Measurements from ENCODE around the gene CCM2L. TPM values are rescaled to one million over a fixed set of nuclear protein-coding genes. Genes with fewer than 3 reads are reported as not detected.

CCM2L gene
- polyA plus RNA-seq, 1 donor (not counting 4 experiments of a cell fraction or from before 2014, with no cell fraction given), result not detected

DNA sequence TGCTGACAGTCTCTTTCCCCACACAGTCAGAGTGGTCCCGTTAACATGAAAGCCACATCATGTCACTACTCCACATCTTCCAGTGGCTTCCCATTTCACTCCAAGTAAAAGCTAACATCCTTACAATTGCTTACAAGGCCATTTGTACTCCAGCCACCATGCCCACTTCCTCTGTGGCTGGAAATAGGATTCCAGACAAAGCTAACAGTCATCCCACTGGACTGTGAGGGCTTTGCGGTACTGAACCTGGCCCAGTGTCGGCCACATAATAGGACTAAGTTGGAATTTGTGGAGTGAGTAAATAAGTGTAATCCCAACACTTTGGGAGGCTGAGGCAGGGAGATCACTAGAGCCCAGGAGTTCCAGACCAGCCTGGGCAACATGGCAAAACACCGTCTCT lies 10.9 kb downstream of the CCM2L start:
- no peak overlapping the region for H3K4me2 ChIP-seq (ENCODE audit: control insufficient read depth, extremely low read depth, insufficient read depth, low read depth, low read length)
- FAIRE-seq, result no peak
- no peaks in the 10 kb centered on the region for H3K36me3 ChIP-seq (ENCODE audit: control insufficient read depth in 2 of 2, extremely low read depth in 1 of 2, insufficient read depth in 2 of 2, low read length in 2 of 2)
- peaks cover 56% of the 10 kb centered on the region for H3K27me3 ChIP-seq (ENCODE audit: control insufficient read depth, extremely low read depth, insufficient read depth, low read length)
- H3K27ac ChIP-seq (ENCODE audit: control insufficient read depth, insufficient read depth, low read length), result no peak overlapping the region
- H4K20me1 ChIP-seq (ENCODE audit: control insufficient read depth, extremely low read depth, insufficient read depth, low read length), result no peaks in the 10 kb centered on the region
- DNase-seq (ENCODE audit: low read depth, low spot score), result no peak
- no peaks in the 10 kb centered on the region for H3K9me1 ChIP-seq (ENCODE audit: control insufficient read depth, extremely low read depth, insufficient read depth, low read length)
- H3K4me3 ChIP-seq (ENCODE audit: control insufficient read depth in 2 of 3, extremely low read depth in 1 of 3, insufficient read depth in 2 of 3, low read depth in 1 of 3, low read length in 3 of 3), result no peak overlapping the region
- TF ChIP-seq, protein P1, sequence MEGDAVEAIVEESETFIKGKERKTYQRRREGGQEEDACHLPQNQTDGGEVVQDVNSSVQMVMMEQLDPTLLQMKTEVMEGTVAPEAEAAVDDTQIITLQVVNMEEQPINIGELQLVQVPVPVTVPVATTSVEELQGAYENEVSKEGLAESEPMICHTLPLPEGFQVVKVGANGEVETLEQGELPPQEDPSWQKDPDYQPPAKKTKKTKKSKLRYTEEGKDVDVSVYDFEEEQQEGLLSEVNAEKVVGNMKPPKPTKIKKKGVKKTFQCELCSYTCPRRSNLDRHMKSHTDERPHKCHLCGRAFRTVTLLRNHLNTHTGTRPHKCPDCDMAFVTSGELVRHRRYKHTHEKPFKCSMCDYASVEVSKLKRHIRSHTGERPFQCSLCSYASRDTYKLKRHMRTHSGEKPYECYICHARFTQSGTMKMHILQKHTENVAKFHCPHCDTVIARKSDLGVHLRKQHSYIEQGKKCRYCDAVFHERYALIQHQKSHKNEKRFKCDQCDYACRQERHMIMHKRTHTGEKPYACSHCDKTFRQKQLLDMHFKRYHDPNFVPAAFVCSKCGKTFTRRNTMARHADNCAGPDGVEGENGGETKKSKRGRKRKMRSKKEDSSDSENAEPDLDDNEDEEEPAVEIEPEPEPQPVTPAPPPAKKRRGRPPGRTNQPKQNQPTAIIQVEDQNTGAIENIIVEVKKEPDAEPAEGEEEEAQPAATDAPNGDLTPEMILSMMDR (optimal IDR thresholded peaks at IDR 0.05 in 1 of 3, IDR thresholded peaks at IDR 0.05 in 1 of 3, conservative IDR thresholded peaks at IDR 0.05 in 1 of 3; ENCODE audit: extremely low read depth in 1 of 3, insufficient read depth in 2 of 3, low read length in 3 of 3), result no peak
- no peak for TF ChIP-seq EZH2 (IDR thresholded peaks at IDR 0.05; ENCODE audit: low read length)
- dilution Hi-C loops (cut with MboI; ENCODE audit: extremely low pct_ligation_motif_present, low sequenced_read_pairs), result no loop called here
- H3K9ac ChIP-seq (ENCODE audit: control insufficient read depth, extremely low read depth, insufficient read depth, low read length), result no peak overlapping the region
- no peaks in the 10 kb centered on the region for H3K9me3 ChIP-seq (ENCODE audit: control insufficient read depth, low read depth, low read length)
- H2AFZ ChIP-seq (ENCODE audit: control insufficient read depth, low read length), result no peak overlapping the region
- no peaks in the 10 kb centered on the region for H3K79me2 ChIP-seq (ENCODE audit: control insufficient read depth, insufficient read depth, low read length)
- H3K4me1 ChIP-seq (ENCODE audit: control insufficient read depth, extremely low read depth, insufficient read depth, low read length), result peaks cover 5% of the 10 kb centered on the region

GRCh38 chr20:32024683-32025295 lies 14.6 kb downstream of the CCM2L start:
- H3K9me1 ChIP-seq (ENCODE audit: control insufficient read depth, extremely low read depth, insufficient read depth, low read length), result no peaks in the 10 kb centered on the region
- no peak overlapping the region for H3K4me3 ChIP-seq (ENCODE audit: control insufficient read depth in 2 of 3, extremely low read depth in 1 of 3, insufficient read depth in 2 of 3, low read depth in 1 of 3, low read length in 3 of 3)
- no peaks in the 10 kb centered on the region for H3K79me2 ChIP-seq (ENCODE audit: control insufficient read depth, insufficient read depth, low read length)
- DNase-seq (ENCODE audit: low read depth, low spot score) (no peak), FAIRE-seq (no peak)
- no peak overlapping the region for H3K4me2 ChIP-seq (ENCODE audit: control insufficient read depth, extremely low read depth, insufficient read depth, low read depth, low read length)
- TF ChIP-seq EZH2 (IDR thresholded peaks at IDR 0.05; ENCODE audit: low read length), result no peak
- TF ChIP-seq, protein P1 (optimal IDR thresholded peaks at IDR 0.05 in 1 of 3, IDR thresholded peaks at IDR 0.05 in 1 of 3, conservative IDR thresholded peaks at IDR 0.05 in 1 of 3; ENCODE audit: extremely low read depth in 1 of 3, insufficient read depth in 2 of 3, low read length in 3 of 3), result no peak
- H3K9me3 ChIP-seq (ENCODE audit: control insufficient read depth, low read depth, low read length), result no peaks in the 10 kb centered on the region
- dilution Hi-C loops (cut with MboI; ENCODE audit: extremely low pct_ligation_motif_present, low sequenced_read_pairs), result no loop called here
- peaks cover 30% of the 10 kb centered on the region for H3K27me3 ChIP-seq (ENCODE audit: control insufficient read depth, extremely low read depth, insufficient read depth, low read length)
- no peak overlapping the region for H3K9ac ChIP-seq (ENCODE audit: control insufficient read depth, extremely low read depth, insufficient read depth, low read length)
- H2AFZ ChIP-seq (ENCODE audit: control insufficient read depth, low read length), result no peak overlapping the region
- H3K36me3 ChIP-seq (ENCODE audit: control insufficient read depth in 2 of 2, extremely low read depth in 1 of 2, insufficient read depth in 2 of 2, low read length in 2 of 2), result no peaks in the 10 kb centered on the region
- no peaks in the 10 kb centered on the region for H4K20me1 ChIP-seq (ENCODE audit: control insufficient read depth, extremely low read depth, insufficient read depth, low read length)
- H3K27ac ChIP-seq (ENCODE audit: control insufficient read depth, insufficient read depth, low read length), result no peak overlapping the region
- H3K4me1 ChIP-seq (ENCODE audit: control insufficient read depth, extremely low read depth, insufficient read depth, low read length), result no peaks in the 10 kb centered on the region
